SJSA1 (cell line): ENCODE results near the gene SLC39A6. TPM values are rescaled to one million over a fixed set of nuclear protein-coding genes. Genes with fewer than 3 reads are reported as not detected.
"Not testable (repeated sequence)": the region's sequence is repeated elsewhere in the genome, so short reads cannot be mapped to it uniquely, and the experiment has no call there.

Source experiments
- DNase-seq, 2 experiments: peaks; one replicate each; pipeline ENCODE4 v3.0.0-alpha.2; 2015 to 2020; ENCODE audit warnings: low spot score in 2 of 2, low read depth in 1 of 2
- H3K27ac ChIP-seq: fragments of 250-450 bp; sonication (Bioruptor Pico); 2 replicates; pipeline ENCODE4 v1.5.1; 2020; ENCODE audit warnings: mild to moderate bottlenecking, moderate library complexity
- H3K27me3 ChIP-seq: fragments of 250-450 bp; sonication (Bioruptor Pico); replicated peaks from 2 replicates; pipeline ENCODE4 v1.5.1; 2020; ENCODE audit warnings: mild to moderate bottlenecking, moderate library complexity
- H3K36me3 ChIP-seq: fragments of 250-450 bp; sonication (Bioruptor Pico); 2 replicates; pipeline ENCODE4 v1.5.1; 2020; ENCODE audit warnings: mild to moderate bottlenecking
- H3K4me1 ChIP-seq: fragments of 250-450 bp; sonication (Bioruptor Pico); replicated peaks from 2 replicates; pipeline ENCODE4 v1.6.1; 2021; ENCODE audit warnings: mild to moderate bottlenecking
- H3K4me3 ChIP-seq: fragments of 250-450 bp; sonication (Bioruptor Pico); 2 replicates; pipeline ENCODE4 v1.5.1; 2020; ENCODE audit warnings: mild to moderate bottlenecking
- H3K9me3 ChIP-seq: fragments of 250-450 bp; sonication (Bioruptor Pico); replicated peaks from 2 replicates; pipeline ENCODE4 v1.5.1; 2020; ENCODE audit warnings: mild to moderate bottlenecking
- total RNA-seq: library from RNA; depleted of rRNA; stranded (reverse); fragments of >200 nt; shearing (Covaris generic); gene quantifications from 2 replicates; pipeline ENCODE4 v1.2.3, GENCODE V29; 2014

The SLC39A6 gene
- total RNA-seq, 1 experiment from 2014 or later: 88.0 TPM

GRCh38 chr18:36107477-36107876 is 21.7 kb downstream of the SLC39A6 start:
- Histone ChIP-seq H3K9me3 (no peaks in the 10 kb centered on the region), H3K4me3 (no peak overlapping the region), H3K27me3 (no peaks in the 10 kb centered on the region), H3K4me1 (no peaks in the 10 kb centered on the region), H3K27ac (no peak overlapping the region), H3K36me3 (peaks cover 7% of the 10 kb centered on the region; the same call in 1 of the 2 replicates)
- DNase-seq: no peak

- no peak overlapping the region for H3K4me3 ChIP-seq
- H3K36me3 ChIP-seq: no peaks in the 10 kb centered on the region
- DNase-seq: no peak
- no peak overlapping the region for H3K27ac ChIP-seq
- H3K27me3 ChIP-seq: no peaks in the 10 kb centered on the region
- no peaks in the 10 kb centered on the region for H3K4me1 ChIP-seq
- H3K9me3 ChIP-seq: no peaks in the 10 kb centered on the region
These were observed 24.4 kb downstream of the SLC39A6 start for GRCh38 chr18:36104749-36105148.

- no peaks in the 10 kb centered on the region for H3K27me3 ChIP-seq
- no peaks in the 10 kb centered on the region for H3K36me3 ChIP-seq
- no peak for DNase-seq
- H3K4me3 ChIP-seq: no peak overlapping the region
- no peaks in the 10 kb centered on the region for H3K4me1 ChIP-seq
- no peak overlapping the region for H3K27ac ChIP-seq
- H3K9me3 ChIP-seq: no peaks in the 10 kb centered on the region
These were observed 27.2 kb downstream of the SLC39A6 start for GRCh38 chr18:36101943-36102342.

- Histone ChIP-seq H3K4me3 (no peak overlapping the region), H3K27ac (no peak overlapping the region), H3K27me3 (no peaks in the 10 kb centered on the region), H3K4me1 (no peaks in the 10 kb centered on the region), H3K36me3 (no peaks in the 10 kb centered on the region), H3K9me3 (no peaks in the 10 kb centered on the region)
- no peak for DNase-seq
These were observed 29.8 kb downstream of the SLC39A6 start for GRCh38 chr18:36099311-36099710.

GRCh38 chr18:36096955-36097354 is 32.2 kb downstream of the SLC39A6 start:
- Histone ChIP-seq H3K4me3 (no peak overlapping the region), H3K27ac (no peak overlapping the region), H3K27me3 (no peaks in the 10 kb centered on the region), H3K9me3 (no peaks in the 10 kb centered on the region), H3K4me1 (no peaks in the 10 kb centered on the region), H3K36me3 (no peaks in the 10 kb centered on the region)
- no peak for DNase-seq

- no peak for DNase-seq
- H3K4me3 ChIP-seq: no peak overlapping the region
- H3K27me3 ChIP-seq: no peaks in the 10 kb centered on the region
- no peak overlapping the region for H3K27ac ChIP-seq
- no peaks in the 10 kb centered on the region for H3K4me1 ChIP-seq
- H3K36me3 ChIP-seq: no peaks in the 10 kb centered on the region
- no peaks in the 10 kb centered on the region for H3K9me3 ChIP-seq
These were observed 33.1 kb downstream of the SLC39A6 start for GRCh38 chr18:36095936-36096519.

- no peaks in the 10 kb centered on the region for H3K9me3 ChIP-seq
- H3K36me3 ChIP-seq: no peaks in the 10 kb centered on the region
- no peak overlapping the region for H3K4me3 ChIP-seq
- no peaks in the 10 kb centered on the region for H3K4me1 ChIP-seq
- H3K27me3 ChIP-seq: no peaks in the 10 kb centered on the region
- H3K27ac ChIP-seq: no peak overlapping the region
- no peak for DNase-seq
These were observed 34.7 kb downstream of the SLC39A6 start for GRCh38 chr18:36094431-36094830.

- DNase-seq, H3K4me1 ChIP-seq, H3K27ac ChIP-seq, H3K36me3 ChIP-seq, H3K4me3 ChIP-seq, H3K27me3 ChIP-seq, H3K9me3 ChIP-seq: not testable (repeated sequence)
These were observed 37.0 kb downstream of the SLC39A6 start for GRCh38 chr18:36092116-36092515.

GRCh38 chr18:36089001-36089400 is 40.1 kb downstream of the SLC39A6 start:
- Histone ChIP-seq H3K4me1 (no peaks in the 10 kb centered on the region), H3K4me3 (no peak overlapping the region), H3K27me3 (no peaks in the 10 kb centered on the region), H3K9me3 (no peaks in the 10 kb centered on the region), H3K36me3 (no peaks in the 10 kb centered on the region), H3K27ac (no peak overlapping the region)
- DNase-seq: no peak

- H3K4me3 ChIP-seq: no peak overlapping the region
- no peaks in the 10 kb centered on the region for H3K9me3 ChIP-seq
- H3K27me3 ChIP-seq: no peaks in the 10 kb centered on the region
- no peak overlapping the region for H3K27ac ChIP-seq
- no peaks in the 10 kb centered on the region for H3K36me3 ChIP-seq
- H3K4me1 ChIP-seq: no peaks in the 10 kb centered on the region
- DNase-seq: no peak
These were observed 40.9 kb downstream of the SLC39A6 start for GRCh38 chr18:36088256-36088655.

- no peak for DNase-seq
- no peak overlapping the region for H3K27ac ChIP-seq
- no peak overlapping the region for H3K4me3 ChIP-seq
- no peaks in the 10 kb centered on the region for H3K9me3 ChIP-seq
- no peaks in the 10 kb centered on the region for H3K27me3 ChIP-seq
- no peaks in the 10 kb centered on the region for H3K4me1 ChIP-seq
- H3K36me3 ChIP-seq: no peaks in the 10 kb centered on the region
These were observed 43.0 kb downstream of the SLC39A6 start for GRCh38 chr18:36086186-36086585.

GRCh38 chr18:36085195-36085594 is 43.9 kb downstream of the SLC39A6 start:
- no peak for DNase-seq
- Histone ChIP-seq H3K27me3 (no peaks in the 10 kb centered on the region), H3K27ac (no peak overlapping the region), H3K4me3 (no peak overlapping the region), H3K9me3 (no peaks in the 10 kb centered on the region), H3K4me1 (no peaks in the 10 kb centered on the region), H3K36me3 (no peaks in the 10 kb centered on the region)

GRCh38 chr18:36083729-36084128 is 45.4 kb downstream of the SLC39A6 start:
- no peak for DNase-seq
- H3K4me3 ChIP-seq: no peak overlapping the region
- 0 out of 2 replicates have a peak, but pooled peaks cover 3% of the 10 kb centered on the region for H3K4me1 ChIP-seq
- no peak overlapping the region for H3K27ac ChIP-seq
- no peaks in the 10 kb centered on the region for H3K36me3 ChIP-seq
- H3K9me3 ChIP-seq: no peaks in the 10 kb centered on the region
- H3K27me3 ChIP-seq: no peaks in the 10 kb centered on the region

- H3K4me3 ChIP-seq, H3K36me3 ChIP-seq, H3K4me1 ChIP-seq, H3K27ac ChIP-seq, H3K27me3 ChIP-seq, DNase-seq, H3K9me3 ChIP-seq: not testable (repeated sequence)
These were observed 48.0 kb downstream of the SLC39A6 start for GRCh38 chr18:36081118-36081517.
